Erythroblast (primary cell): ENCODE data around the gene BEND5.

Experiments
- DNase-seq, 2 experiments: peaks; one replicate each; lab custom pipeline; 2025; lab: John Stamatoyannopoulos, UW
- GATA1 ChIP-seq: IDR thresholded peaks from 2 replicates; pipeline ENCODE4 v1.6.1; 2011; ENCODE audit warnings: low read depth, mild to moderate bottlenecking, control low read depth, low read length, moderate library complexity
- POLR2A ChIP-seq: IDR thresholded peaks from 2 replicates; pipeline ENCODE4 v1.6.1; 2011; ENCODE audit warnings: mild to moderate bottlenecking, low read length

BEND5 gene

GRCh38 chr1:48785869-48786268 is 9.2 kb upstream of the BEND5 start:
- no peak for DNase-seq

GRCh38 chr1:48784301-48784700 is 7.6 kb upstream of the BEND5 start:
- no peak for DNase-seq
- TF ChIP-seq POLR2A: no peak
- TF ChIP-seq GATA1: no peak

More at GRCh38 chr1:48785869-48786268, 9.2 kb upstream of the BEND5 start:
- TF ChIP-seq POLR2A (no peak), GATA1 (no peak)

GRCh38 chr1:48777219-48777895 is 666 bp upstream of the BEND5 start:
- TF ChIP-seq GATA1: no peak
- no peak for TF ChIP-seq POLR2A
- no peak for DNase-seq

- no peak for DNase-seq
Observed at GRCh38 chr1:48775831-48776392, 779 bp downstream of the BEND5 start.

GRCh38 chr1:48773133-48773532 is 3.6 kb downstream of the BEND5 start:
- no peak for DNase-seq
- no peak for TF ChIP-seq POLR2A
- TF ChIP-seq GATA1: no peak

More at GRCh38 chr1:48775831-48776392, 779 bp downstream of the BEND5 start:
- TF ChIP-seq POLR2A (no peak), GATA1 (no peak)

GRCh38 chr1:48772211-48772610 is 4.5 kb downstream of the BEND5 start:
- no peak for DNase-seq
- TF ChIP-seq POLR2A (no peak), GATA1 (no peak)

GRCh38 chr1:48771561-48771960 is 5.1 kb downstream of the BEND5 start:
- no peak for TF ChIP-seq GATA1
- TF ChIP-seq POLR2A: no peak
- no peak for DNase-seq

GRCh38 chr1:48767975-48768510 is 8.6 kb downstream of the BEND5 start:
- DNase-seq: no peak
- TF ChIP-seq POLR2A (no peak), GATA1 (no peak)

- DNase-seq: no peak
- TF ChIP-seq POLR2A (no peak), GATA1 (no peak)
Observed at GRCh38 chr1:48765335-48765734, 11.4 kb downstream of the BEND5 start.

- no peak for TF ChIP-seq POLR2A
- TF ChIP-seq GATA1: no peak
- no peak for DNase-seq
Observed at GRCh38 chr1:48761986-48762385, 14.7 kb downstream of the BEND5 start.

- no peak for DNase-seq
- TF ChIP-seq GATA1: no peak
- TF ChIP-seq POLR2A: no peak
Observed at GRCh38 chr1:48761411-48761810, 15.3 kb downstream of the BEND5 start.

GRCh38 chr1:48760857-48761256 is 15.8 kb downstream of the BEND5 start:
- DNase-seq: no peak

GRCh38 chr1:48758976-48759375 is 17.7 kb downstream of the BEND5 start:
- DNase-seq: no peak
- TF ChIP-seq GATA1 (no peak), POLR2A (no peak)

More at GRCh38 chr1:48760857-48761256, 15.8 kb downstream of the BEND5 start:
- TF ChIP-seq POLR2A (no peak), GATA1 (no peak)

GRCh38 chr1:48757363-48757762 is 19.3 kb downstream of the BEND5 start:
- DNase-seq: no peak
- TF ChIP-seq GATA1: no peak
- TF ChIP-seq POLR2A: no peak
